Activated naive CD4-positive, alpha-beta T cell (primary cell): ENCODE data around the gene CYP27C1.
"Not testable (repeated sequence)": the region's sequence is repeated elsewhere in the genome, so short reads cannot be mapped to it uniquely, and the experiment has no call there.

Experiments
- DNase-seq, 4 experiments: peaks; one replicate each; lab custom pipeline; 2025; lab: John Stamatoyannopoulos, UW

CYP27C1 gene

DNA sequence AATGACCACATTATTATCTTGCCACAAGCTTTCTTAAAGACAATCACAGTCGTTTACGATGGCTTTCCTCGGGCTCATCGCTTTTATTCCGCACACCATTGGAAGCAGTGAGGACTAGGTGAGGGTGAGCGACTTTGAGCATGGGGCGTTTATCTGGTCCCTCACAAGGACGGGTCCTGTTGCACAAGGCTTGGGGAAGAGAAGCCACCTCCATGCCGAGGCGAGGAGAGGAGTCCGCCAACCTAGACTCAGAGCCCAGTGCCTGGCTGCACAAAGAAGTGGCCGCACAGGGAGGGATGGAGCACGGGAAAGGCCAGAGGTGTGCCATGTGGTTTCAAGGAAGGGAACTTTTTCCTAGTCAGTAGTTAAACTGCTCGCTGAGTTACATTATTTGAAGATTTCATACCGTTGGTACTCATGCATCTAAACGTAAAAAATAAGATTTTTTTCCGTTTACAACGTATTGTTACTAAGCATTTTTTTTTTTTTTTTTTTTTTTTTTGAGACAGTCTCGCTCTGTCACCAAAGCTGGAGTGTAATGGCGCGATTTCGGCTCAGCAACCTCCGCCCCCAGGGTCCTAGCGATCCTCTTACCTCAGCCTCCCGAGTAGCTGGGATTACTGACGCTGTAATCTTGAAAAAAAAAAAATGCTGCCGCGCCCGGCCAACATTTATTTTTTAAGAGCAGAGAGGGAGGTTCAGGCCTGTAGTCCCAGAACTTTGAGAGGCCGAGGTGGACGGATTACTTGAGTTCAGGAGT, 849 bp upstream of the CYP27C1 start:
- DNase-seq: no peak

DNA sequence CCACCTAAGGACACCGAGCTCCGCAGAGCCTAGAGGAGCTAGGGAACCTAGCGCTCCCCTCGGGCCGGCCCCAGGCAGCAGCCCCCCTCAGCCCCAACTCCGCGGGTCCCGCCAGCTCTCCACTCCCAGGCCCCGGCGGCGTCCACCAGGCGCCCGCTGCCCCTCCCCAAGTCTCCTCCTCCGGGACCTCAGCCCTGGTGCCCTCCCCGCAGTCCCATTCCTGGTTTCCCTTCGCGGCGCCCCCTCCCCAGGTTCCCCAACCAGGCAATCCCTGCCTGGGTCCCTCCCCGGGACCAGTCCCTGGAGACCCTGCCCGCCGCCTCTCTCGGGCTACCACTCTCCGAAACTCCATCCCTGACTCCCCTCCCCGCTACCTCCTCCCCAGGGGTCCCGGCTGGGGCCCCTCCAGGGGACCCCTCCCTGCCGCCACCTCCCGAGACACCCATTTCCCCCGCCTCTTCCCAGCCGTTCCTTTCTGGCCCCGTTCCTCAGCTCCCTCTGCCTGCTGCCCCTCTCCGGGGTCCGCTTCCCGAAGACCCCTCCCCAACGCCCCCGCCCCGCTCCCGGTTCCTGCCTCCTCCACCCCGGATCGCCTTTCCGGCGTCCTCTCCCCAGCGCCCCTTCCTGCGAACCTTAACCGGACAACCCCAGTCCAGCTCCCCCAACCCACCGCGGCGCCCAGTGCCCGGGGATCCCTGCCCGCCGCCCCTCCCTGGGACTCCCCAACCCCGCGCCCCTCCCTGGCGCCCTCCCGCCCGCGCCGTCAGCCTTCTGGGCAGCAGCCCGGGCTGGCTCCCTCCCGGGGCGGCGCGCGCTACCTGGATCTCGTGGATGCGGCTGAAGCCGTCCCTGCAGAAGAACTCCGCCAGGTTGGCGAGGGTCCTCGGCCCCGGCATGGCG, 678 bp downstream of the CYP27C1 start:
- DNase-seq: no peak

- no peak for DNase-seq
Measured at GRCh38 chr2:127218812-127219170, 1.3 kb downstream of the CYP27C1 start.

DNA sequence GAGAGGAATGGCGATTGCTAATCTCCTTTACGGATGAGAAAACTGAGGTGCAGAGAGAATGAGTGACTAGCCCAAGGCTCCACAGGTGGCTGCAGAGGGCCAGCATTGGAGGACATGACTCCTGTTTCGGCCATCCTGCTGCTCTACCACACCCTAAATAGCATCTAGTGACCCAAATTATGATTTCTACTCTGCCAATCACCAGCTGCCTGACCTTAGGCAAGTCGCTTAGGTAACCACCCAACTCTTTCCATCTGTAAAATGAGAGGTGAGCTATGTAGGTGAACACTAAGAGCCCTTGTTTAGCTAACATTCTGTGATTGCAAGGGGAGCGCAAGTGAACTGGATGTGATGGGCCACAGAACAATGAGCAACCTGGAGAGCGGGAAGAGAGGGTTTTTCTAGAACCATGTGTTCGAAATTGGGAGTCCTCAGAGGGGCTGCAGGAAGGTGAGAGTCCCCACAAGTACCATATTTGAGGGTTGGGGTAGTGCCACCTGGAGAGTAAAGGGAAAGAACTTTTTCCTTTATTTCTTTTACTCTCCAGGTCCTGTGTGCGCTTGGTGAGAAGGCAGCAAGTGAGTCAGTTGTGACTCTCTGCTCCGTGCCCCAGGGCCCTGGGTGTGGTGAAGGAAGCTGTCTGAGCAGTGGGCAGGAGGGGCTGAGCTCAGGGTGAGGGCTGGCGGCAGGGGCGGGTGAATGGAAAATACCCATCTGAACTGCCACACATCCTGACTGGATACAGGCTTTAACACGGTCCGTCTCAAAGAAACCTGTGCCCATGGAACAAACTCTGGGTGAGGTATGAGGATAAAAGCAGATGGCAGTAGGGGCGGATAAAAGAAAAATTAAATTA, 2.4 kb downstream of the CYP27C1 start:
- no peak for DNase-seq

DNA sequence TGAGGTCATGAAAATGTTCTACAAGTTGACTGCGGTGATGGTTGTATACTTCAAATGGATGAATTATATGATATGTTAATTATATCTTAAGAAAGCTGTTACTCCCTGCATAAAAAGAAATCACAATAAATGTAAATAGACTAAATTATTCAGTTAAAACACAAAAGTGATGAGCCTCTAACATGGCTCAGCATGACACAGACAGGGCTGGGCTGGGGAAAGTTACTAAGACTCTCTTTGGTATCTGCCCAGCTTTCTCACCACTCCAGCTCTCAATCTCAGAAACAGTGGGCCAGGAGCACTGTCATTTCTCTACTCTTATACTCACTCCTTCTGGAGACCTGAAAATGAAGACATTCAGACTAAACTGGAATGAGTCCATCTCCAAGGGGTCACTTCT, 3.5 kb downstream of the CYP27C1 start:
- DNase-seq: no peak

- no peak for DNase-seq
Measured at GRCh38 chr2:127216095-127216494, 4.0 kb downstream of the CYP27C1 start.

- not testable (repeated sequence) for DNase-seq
Measured at GRCh38 chr2:127214201-127214600, 5.9 kb downstream of the CYP27C1 start.

DNA sequence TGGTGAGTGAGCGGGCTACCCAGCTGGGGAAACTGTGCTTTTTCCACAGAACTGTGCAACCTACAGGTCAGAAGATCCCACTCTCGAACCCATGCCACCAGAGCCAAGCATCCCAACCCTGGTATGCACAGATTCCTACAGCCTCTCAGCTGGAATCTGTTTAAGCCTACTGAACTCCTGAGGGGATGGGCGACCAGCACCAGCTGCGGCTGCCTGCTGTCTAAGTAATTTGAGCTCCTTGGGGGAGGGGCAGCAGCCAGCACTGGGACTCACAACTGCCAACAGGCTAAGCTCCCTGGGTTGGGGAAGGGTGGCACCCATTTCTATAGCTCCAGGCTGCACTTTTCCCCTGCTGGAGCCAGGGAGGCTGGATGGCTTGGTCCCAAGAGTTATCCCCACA, 11.8 kb downstream of the CYP27C1 start:
- DNase-seq: no peak

GRCh38 chr2:127205218-127206125, 14.6 kb downstream of the CYP27C1 start:
- DNase-seq: no peak

DNA sequence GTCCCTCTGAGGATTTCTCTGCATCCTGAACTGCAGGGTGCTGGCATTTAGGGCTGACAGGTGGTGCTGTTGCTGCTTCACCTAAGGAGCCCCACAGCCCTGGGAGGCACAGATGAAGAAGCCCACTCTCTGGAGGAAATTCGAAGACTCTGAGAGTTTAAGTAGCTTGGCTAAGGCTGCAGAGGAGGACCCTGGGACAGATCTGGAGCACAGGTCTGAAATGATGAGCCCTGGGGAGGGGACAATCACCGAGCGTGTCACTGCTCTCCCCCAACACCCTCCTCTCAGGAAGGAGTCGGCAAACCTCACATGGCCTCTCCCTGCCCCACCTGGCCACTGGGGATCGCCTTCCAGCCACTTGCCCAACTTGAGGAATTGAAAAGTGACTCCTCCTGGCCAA, 18.6 kb downstream of the CYP27C1 start:
- no peak for DNase-seq

DNA sequence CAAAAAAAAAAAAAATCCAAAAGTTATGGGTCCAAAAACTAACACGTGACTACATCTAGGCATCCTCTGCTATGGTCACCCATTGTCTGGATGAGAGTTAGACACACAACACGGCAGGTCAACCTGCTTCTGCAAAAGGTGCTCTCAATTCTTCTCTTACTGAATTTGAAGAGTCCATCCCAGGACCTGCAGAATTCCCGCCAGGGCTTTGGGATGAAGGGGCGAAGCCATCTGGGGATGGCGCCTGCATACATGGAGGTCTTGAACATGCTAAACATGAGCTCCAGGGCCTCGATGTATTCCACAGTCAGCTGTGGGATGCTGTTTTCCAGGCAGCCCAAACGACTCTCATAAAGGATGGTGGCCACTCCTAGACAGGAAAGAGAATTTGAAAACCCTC, 19.1 kb downstream of the CYP27C1 start:
- DNase-seq: no peak

DNA sequence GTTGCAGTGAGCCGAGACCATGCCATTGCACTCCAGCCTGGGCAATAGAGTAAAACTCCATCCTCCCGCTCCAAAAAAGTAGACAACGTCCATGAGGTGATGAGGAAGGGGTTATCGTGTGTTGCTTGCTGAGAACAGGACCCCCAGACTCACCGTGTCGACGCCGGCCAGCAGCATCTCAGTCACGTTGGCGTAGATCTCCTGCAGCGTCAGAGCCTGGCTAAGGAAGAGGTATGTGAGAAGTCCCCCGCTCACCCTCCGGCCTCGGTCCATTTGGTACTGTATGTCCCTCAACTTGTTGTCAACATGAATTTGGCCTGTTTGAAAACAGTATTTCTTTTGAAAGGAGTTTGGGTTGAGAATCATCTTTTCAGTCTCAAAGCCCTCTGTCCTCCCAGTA, 20.9 kb downstream of the CYP27C1 start:
- no peak for DNase-seq

DNA sequence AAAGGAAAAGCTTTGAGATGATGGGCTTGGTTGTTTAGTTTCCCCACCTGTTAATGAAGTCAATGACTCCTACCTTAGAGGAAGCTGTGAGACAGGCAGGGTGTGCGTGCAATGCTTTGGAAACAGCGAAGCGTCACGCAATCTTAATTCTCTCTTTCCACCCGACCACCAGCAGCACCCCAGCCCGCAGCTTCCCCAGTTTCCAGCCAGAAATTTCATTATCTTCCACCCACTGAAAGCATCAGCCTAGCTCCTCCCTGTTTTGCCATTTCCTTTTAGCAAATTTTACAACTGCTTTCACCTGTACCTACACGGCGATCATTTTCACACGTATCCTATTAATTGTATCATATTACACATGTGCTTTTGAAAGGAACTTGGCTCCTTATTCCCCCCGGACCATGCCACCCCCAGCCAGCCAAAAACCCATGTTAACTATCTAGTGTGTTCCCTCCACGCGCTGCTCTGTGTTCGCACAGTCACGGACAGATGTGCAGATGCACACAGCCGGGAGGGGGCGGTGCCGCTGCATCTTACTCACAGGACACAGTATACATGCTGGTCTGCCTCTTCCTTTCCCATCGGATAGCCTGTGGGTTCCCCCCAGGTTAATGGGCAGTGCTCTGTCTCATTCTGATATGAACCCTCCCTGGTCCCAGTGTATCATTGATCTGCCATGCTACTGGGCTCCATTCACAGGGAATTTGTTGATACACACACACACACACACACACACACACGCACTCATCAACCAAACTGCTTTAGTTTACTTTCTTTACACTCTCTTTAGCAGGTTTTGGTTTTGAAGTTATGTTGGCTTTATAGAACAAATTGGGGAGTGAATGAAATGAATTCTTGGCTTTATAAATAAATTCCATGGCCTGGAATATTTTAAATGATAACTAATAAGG, 22.4 kb downstream of the CYP27C1 start:
- DNase-seq: peak in 3 of 4 experiments; percentile 6 to 51 (median 14)

GRCh38 chr2:127196998-127197397, 23.1 kb downstream of the CYP27C1 start:
- no peak for DNase-seq

GRCh38 chr2:127196549-127196948, 23.6 kb downstream of the CYP27C1 start:
- DNase-seq: no peak

DNA sequence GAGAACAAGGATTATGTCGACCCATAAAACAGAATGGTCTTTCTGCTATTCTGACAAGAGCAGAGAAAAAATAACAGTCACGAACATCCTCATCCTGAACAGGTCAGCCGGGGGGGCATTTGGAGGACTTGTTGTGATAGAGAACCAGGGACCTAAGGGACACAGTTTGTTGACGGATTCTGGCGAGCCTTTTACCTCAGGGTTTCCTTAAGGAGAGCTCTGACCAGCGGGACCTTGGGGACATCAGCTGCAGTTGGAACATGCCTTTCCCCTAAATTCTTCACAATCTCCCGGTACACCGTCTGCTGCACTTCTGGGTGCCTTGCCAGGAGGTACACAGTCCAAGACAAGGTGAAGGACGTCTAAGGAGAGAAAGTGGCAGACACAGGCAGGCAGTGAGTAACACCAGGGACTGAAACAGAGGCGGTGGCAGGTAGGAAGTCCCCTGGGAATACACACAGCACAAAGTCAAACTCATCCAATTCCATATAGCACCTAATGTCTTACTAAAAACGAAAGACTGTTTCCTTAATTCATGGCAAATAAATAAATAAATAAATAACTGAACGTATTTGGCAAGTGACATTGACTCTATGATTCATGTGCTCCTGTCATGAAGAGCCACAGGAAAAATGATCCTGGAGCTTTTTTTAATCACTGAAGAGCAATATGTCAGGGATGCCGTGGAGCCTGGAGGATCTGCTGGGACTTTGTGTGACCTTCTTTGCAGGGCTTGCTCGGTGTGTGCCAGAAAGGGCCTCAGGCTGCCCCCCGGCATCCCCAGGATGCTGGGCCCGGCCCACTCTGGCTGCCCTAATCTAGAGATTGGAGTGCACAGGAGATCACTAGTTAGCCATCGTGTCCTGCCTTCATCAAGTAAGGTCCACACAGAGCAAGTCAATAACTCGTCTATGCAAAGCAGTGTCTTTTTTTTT, 24.7 kb downstream of the CYP27C1 start:
- DNase-seq: no peak

GRCh38 chr2:127194447-127194846, 25.7 kb downstream of the CYP27C1 start:
- no peak for DNase-seq

DNA sequence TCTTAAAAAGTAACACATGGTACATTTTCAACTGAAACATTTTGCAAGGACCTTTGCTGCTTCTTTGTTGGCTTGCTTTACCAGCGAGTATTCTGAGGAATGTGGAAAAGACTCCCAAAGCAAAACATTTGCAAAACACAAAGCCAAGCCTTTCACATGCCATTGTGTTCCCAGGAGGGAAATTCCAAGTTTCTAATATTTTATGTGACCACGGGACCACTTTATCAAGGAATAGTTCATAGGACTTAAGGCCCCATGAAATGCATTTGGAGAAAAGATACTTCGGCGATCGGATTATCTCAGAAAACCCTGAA, 26.2 kb downstream of the CYP27C1 start:
- DNase-seq: no peak
